ENCODE measurements around the gene SLC8A1.

Gene SLC8A1

DNA sequence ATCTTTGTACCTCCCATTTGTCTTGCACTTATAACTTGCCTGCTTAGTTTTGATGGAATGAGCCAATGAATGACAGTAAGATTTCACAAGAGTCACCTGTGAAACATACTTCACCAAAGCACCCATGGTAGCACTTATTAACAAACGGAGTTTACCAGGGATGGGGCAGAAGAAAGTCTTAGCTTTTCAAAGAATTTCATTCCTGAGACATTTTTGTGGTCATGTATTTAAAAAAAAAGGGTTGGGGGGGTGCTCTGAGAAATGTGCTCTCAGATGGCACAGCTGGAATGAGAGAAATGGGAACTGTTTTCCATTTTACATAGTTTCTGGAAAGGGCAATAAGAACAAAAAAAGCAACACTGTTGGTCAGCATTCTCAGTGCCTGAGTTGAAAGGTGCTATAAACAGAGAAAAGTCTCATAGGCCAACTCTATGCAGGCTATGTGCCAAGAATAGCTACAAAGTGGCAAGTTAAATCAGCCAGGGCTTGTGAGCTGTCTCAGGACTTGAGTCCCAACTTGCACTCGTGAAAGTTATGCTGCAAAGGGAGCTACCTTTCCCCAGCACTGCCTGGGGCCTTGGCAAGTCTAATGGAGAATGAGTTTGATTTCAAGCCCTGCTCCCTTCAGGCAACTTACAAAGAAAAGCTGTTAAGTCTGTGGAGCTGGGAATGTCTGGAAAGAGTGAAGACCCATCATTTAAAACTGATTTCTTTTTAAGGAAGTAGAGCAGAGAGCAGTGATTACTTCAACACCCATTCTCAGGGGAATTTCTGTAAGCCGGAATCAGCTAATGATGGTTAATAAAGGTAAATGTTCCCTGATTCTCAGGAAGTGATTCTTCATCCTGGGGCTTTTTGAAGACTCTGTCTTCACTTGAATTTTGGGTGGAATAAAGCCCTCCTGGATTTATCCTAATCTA lies 170.6 kb downstream of the SLC8A1 start:
- H3K14ac ChIP-seq (ENCODE audit: low read length): no peak overlapping the region
- WGBS (ENCODE audit: extremely low coverage, insufficient coverage, insufficient read length): no CpG with 5 or more reads among the region's 3 CpGs
- peaks cover 10% of the 10 kb centered on the region for H3K79me1 ChIP-seq (ENCODE audit: low read length)
- H3K27ac ChIP-seq (ENCODE audit: low read depth, low read length): peak overlapping the region; percentile 93
- H2BK120ac ChIP-seq (ENCODE audit: insufficient read depth, low read length, poor library complexity): peak overlapping the region; percentile 76
- no peaks in the 10 kb centered on the region for H3K27me3 ChIP-seq (ENCODE audit: insufficient read depth, low read length)
- H3K4ac ChIP-seq (ENCODE audit: low read depth, low read length): no peak overlapping the region
- no peaks in the 10 kb centered on the region for H3K36me3 ChIP-seq (ENCODE audit: control insufficient read depth in 1 of 2, insufficient read depth in 2 of 2, low read length in 2 of 2)
- H2BK12ac ChIP-seq (ENCODE audit: low read length): no peak overlapping the region
- H3K79me2 ChIP-seq (ENCODE audit: control insufficient read depth, insufficient read depth, low read length, poor library complexity): no peaks in the 10 kb centered on the region
- H2AK5ac ChIP-seq (ENCODE audit: low read length): no peak overlapping the region
- H2AFZ ChIP-seq (ENCODE audit: insufficient read depth, low read length, poor library complexity): no peak overlapping the region
- H3K9me3 ChIP-seq (ENCODE audit: insufficient read depth, low read depth, low read length): no peaks in the 10 kb centered on the region
- peak overlapping the region; percentile 12 for H4K12ac ChIP-seq (ENCODE audit: low read depth, low read length)
- no peak overlapping the region for H3K18ac ChIP-seq (ENCODE audit: low read length)
- H4K91ac ChIP-seq (ENCODE audit: low read depth, low read length): peak overlapping the region; percentile 11
- no peak overlapping the region for H3K9ac ChIP-seq (ENCODE audit: low read length)
- no peak overlapping the region for H3K4me3 ChIP-seq (ENCODE audit: low read depth, low read length)
- peak overlapping the region; percentile 8 for H3K4me2 ChIP-seq (ENCODE audit: low read length)
- no peak overlapping the region for H3K23ac ChIP-seq (ENCODE audit: low read length)
- H4K8ac ChIP-seq (ENCODE audit: low read depth, low read length): no peak overlapping the region
- H3K4me1 ChIP-seq (ENCODE audit: control insufficient read depth in 1 of 2, insufficient read depth in 2 of 2, low read length in 2 of 2): peaks cover 2 to 7% of the 10 kb centered on the region in 2 experiments
- DNase-seq: no peak
- H2BK5ac ChIP-seq (ENCODE audit: low read depth, low read length, poor library complexity): peak overlapping the region; percentile 16

GRCh38 chr2:40279482-40279881 lies 172.4 kb downstream of the SLC8A1 start:
- Histone ChIP-seq H3K4ac (ENCODE audit: low read depth, low read length) (no peak overlapping the region), H3K79me1 (ENCODE audit: low read length) (peaks cover 10% of the 10 kb centered on the region), H4K8ac (ENCODE audit: low read depth, low read length) (no peak overlapping the region), H4K91ac (ENCODE audit: low read depth, low read length) (no peak overlapping the region), H3K18ac (ENCODE audit: low read length) (no peak overlapping the region), H3K4me1 (ENCODE audit: control insufficient read depth in 1 of 2, insufficient read depth in 2 of 2, low read length in 2 of 2) (peaks cover 2 to 7% of the 10 kb centered on the region in 2 experiments), H3K9me3 (ENCODE audit: insufficient read depth, low read depth, low read length) (no peaks in the 10 kb centered on the region), H3K36me3 (ENCODE audit: control insufficient read depth in 1 of 2, insufficient read depth in 2 of 2, low read length in 2 of 2) (no peaks in the 10 kb centered on the region), H3K14ac (ENCODE audit: low read length) (no peak overlapping the region), H4K12ac (ENCODE audit: low read depth, low read length) (no peak overlapping the region), H2AK5ac (ENCODE audit: low read length) (no peak overlapping the region), H3K27ac (ENCODE audit: low read depth, low read length) (no peak overlapping the region), H3K4me3 (ENCODE audit: low read depth, low read length) (no peak overlapping the region), H3K4me2 (ENCODE audit: low read length) (no peak overlapping the region), H3K79me2 (ENCODE audit: control insufficient read depth, insufficient read depth, low read length, poor library complexity) (no peaks in the 10 kb centered on the region), H2BK120ac (ENCODE audit: insufficient read depth, low read length, poor library complexity) (no peak overlapping the region), H2AFZ (ENCODE audit: insufficient read depth, low read length, poor library complexity) (no peak overlapping the region), H2BK5ac (ENCODE audit: low read depth, low read length, poor library complexity) (no peak overlapping the region), H2BK12ac (ENCODE audit: low read length) (no peak overlapping the region), H3K23ac (ENCODE audit: low read length) (no peak overlapping the region), H3K9ac (ENCODE audit: low read length) (no peak overlapping the region), H3K27me3 (ENCODE audit: insufficient read depth, low read length) (no peaks in the 10 kb centered on the region)
- no peak for DNase-seq
- WGBS (ENCODE audit: extremely low coverage, insufficient coverage, insufficient read length): no CpG with 5 or more reads among the region's 2 CpGs

DNA sequence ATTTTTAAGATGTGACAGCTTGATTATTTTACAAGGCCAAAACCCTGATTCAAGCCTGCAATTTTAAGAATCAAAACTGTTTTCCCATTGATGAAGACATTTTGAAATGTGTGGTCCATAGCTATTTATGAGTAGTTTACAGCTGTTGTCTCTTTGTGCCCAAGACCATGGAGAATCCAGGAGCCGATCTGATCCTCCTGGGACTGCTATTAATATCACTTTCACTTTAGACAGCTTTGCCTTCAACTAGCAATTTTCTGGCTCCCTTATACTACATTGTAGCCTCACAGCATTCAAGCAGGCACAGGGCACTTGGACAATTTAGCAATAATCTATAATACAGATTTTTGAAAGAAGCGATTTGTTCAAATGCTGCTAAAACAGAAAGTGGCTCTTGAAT lies 172.9 kb downstream of the SLC8A1 start:
- Histone ChIP-seq H3K23ac (ENCODE audit: low read length) (no peak overlapping the region), H2BK5ac (ENCODE audit: low read depth, low read length, poor library complexity) (no peak overlapping the region), H3K9me3 (ENCODE audit: insufficient read depth, low read depth, low read length) (no peaks in the 10 kb centered on the region), H3K14ac (ENCODE audit: low read length) (no peak overlapping the region), H3K4me2 (ENCODE audit: low read length) (no peak overlapping the region), H3K79me2 (ENCODE audit: control insufficient read depth, insufficient read depth, low read length, poor library complexity) (no peaks in the 10 kb centered on the region), H2BK12ac (ENCODE audit: low read length) (no peak overlapping the region), H2AFZ (ENCODE audit: insufficient read depth, low read length, poor library complexity) (no peak overlapping the region), H4K91ac (ENCODE audit: low read depth, low read length) (no peak overlapping the region), H3K79me1 (ENCODE audit: low read length) (peaks cover 10% of the 10 kb centered on the region), H3K36me3 (ENCODE audit: control insufficient read depth in 1 of 2, insufficient read depth in 2 of 2, low read length in 2 of 2) (no peaks in the 10 kb centered on the region), H2AK5ac (ENCODE audit: low read length) (no peak overlapping the region), H3K27ac (ENCODE audit: low read depth, low read length) (no peak overlapping the region), H2BK120ac (ENCODE audit: insufficient read depth, low read length, poor library complexity) (no peak overlapping the region), H4K8ac (ENCODE audit: low read depth, low read length) (no peak overlapping the region), H3K9ac (ENCODE audit: low read length) (no peak overlapping the region), H3K18ac (ENCODE audit: low read length) (no peak overlapping the region), H3K4ac (ENCODE audit: low read depth, low read length) (no peak overlapping the region), H3K4me1 (ENCODE audit: control insufficient read depth in 1 of 2, insufficient read depth in 2 of 2, low read length in 2 of 2) (peaks cover 2 to 7% of the 10 kb centered on the region in 2 experiments), H3K27me3 (ENCODE audit: insufficient read depth, low read length) (no peaks in the 10 kb centered on the region), H3K4me3 (ENCODE audit: low read depth, low read length) (no peak overlapping the region), H4K12ac (ENCODE audit: low read depth, low read length) (no peak overlapping the region)
- WGBS (ENCODE audit: extremely low coverage, insufficient coverage, insufficient read length): no CpG with 5 or more reads among the region's 2 CpGs
- DNase-seq: no peak

DNA sequence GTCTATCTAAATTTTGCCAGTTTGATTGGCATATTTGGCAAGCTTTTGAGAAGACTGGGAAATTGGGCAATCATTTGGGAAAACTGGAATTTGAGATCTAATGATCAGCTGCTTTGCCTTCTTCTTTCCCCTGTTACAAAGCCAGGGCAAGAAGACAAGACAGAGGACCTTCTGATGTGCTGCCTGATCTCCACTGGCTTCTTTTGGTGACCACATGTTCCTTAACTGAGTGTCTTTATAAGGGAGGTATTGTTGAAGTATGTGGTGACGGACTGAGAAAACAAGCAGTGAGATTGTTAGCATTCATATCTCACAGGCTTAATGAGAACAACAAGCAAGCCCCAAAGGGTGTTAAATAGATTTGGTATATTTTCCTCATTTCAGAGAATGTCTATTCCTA lies 175.8 kb downstream of the SLC8A1 start:
- Histone ChIP-seq H2AFZ (ENCODE audit: insufficient read depth, low read length, poor library complexity) (no peak overlapping the region), H3K27me3 (ENCODE audit: insufficient read depth, low read length) (no peaks in the 10 kb centered on the region), H2BK12ac (ENCODE audit: low read length) (no peak overlapping the region), H3K9ac (ENCODE audit: low read length) (no peak overlapping the region), H3K14ac (ENCODE audit: low read length) (no peak overlapping the region), H3K4ac (ENCODE audit: low read depth, low read length) (no peak overlapping the region), H2BK120ac (ENCODE audit: insufficient read depth, low read length, poor library complexity) (no peak overlapping the region), H3K9me3 (ENCODE audit: insufficient read depth, low read depth, low read length) (no peaks in the 10 kb centered on the region), H4K12ac (ENCODE audit: low read depth, low read length) (no peak overlapping the region), H3K4me3 (ENCODE audit: low read depth, low read length) (no peak overlapping the region), H3K4me2 (ENCODE audit: low read length) (no peak overlapping the region), H3K79me2 (ENCODE audit: control insufficient read depth, insufficient read depth, low read length, poor library complexity) (no peaks in the 10 kb centered on the region), H3K36me3 (ENCODE audit: control insufficient read depth in 1 of 2, insufficient read depth in 2 of 2, low read length in 2 of 2) (no peaks in the 10 kb centered on the region), H2BK5ac (ENCODE audit: low read depth, low read length, poor library complexity) (no peak overlapping the region), H3K27ac (ENCODE audit: low read depth, low read length) (no peak overlapping the region), H4K91ac (ENCODE audit: low read depth, low read length) (no peak overlapping the region), H2AK5ac (ENCODE audit: low read length) (no peak overlapping the region), H3K23ac (ENCODE audit: low read length) (no peak overlapping the region), H4K8ac (ENCODE audit: low read depth, low read length) (no peak overlapping the region), H3K18ac (ENCODE audit: low read length) (no peak overlapping the region), H3K79me1 (ENCODE audit: low read length) (peaks cover 4% of the 10 kb centered on the region), H3K4me1 (ENCODE audit: control insufficient read depth in 1 of 2, insufficient read depth in 2 of 2, low read length in 2 of 2) (peaks cover 2% of the 10 kb centered on the region in 2 experiments)
- DNase-seq: no peak
- no CpG with 5 or more reads among the region's 1 CpG for WGBS (ENCODE audit: extremely low coverage, insufficient coverage, insufficient read length)
